Esophagus muscularis mucosa (tissue), 4 donors: ENCODE results near the gene NDUFS8. TPM values are rescaled to one million over a fixed set of nuclear protein-coding genes. Genes with fewer than 3 reads are reported as not detected.

ENCODE experiments used
- DNase-seq: peaks from one replicate; pipeline ENCODE4 v3.0.0-alpha.2; 2017; ENCODE audit errors: extremely low spot score
- H3K27ac ChIP-seq, 4 donors: fragments of 200-600 bp; sonication (generic); replicated peaks in 1 of 4; 1 replicate in 3 of 4; 2 replicates in 1 of 4; pipeline ENCODE4 v1.5.1; 2016 to 2019; ENCODE audit warnings: mild to moderate bottlenecking in 1 of 4
- H3K27me3 ChIP-seq, 4 donors: fragments of 200-600 bp; sonication (generic); one replicate each; pipeline versions ENCODE4 v1.5.1 to v1.6.0; 2016 to 2019
- H3K36me3 ChIP-seq, 4 donors: fragments of 200-600 bp; sonication (generic); one replicate each; pipeline ENCODE4 v1.5.1; 2016 to 2019
- H3K4me1 ChIP-seq, 4 donors: fragments of 200-600 bp; sonication (generic); one replicate each; pipeline ENCODE4 v1.5.1; 2016 to 2019
- H3K4me3 ChIP-seq, 4 donors: fragments of 200-600 bp; sonication (generic); 1 replicate in 2 of 4; 2 replicates in 2 of 4; pipeline ENCODE4 v1.5.1; 2016 to 2019; ENCODE audit warnings: mild to moderate bottlenecking in 4 of 4, moderate library complexity in 1 of 4
- H3K9me3 ChIP-seq, 4 donors: fragments of 200-600 bp; sonication (generic); 1 replicate in 3 of 4; 2 replicates in 1 of 4; pipeline ENCODE4 v1.5.1; 2016 to 2019
- EP300 ChIP-seq: sonication (generic); formaldehyde crosslinking; IDR thresholded peaks from one replicate; pipeline ENCODE4 v1.6.1; 2017; ENCODE audit warnings: antibody characterized with exemption
- POLR2A ChIP-seq: fragments of 450-650 bp; IDR thresholded peaks from one replicate; pipeline ENCODE4 v1.6.1; 2017; ENCODE audit warnings: antibody characterized with exemption, moderate library complexity, mild to moderate bottlenecking, low read depth
- POLR2AphosphoS5 ChIP-seq, 2 donors: sonication (generic); formaldehyde crosslinking; IDR thresholded peaks; one replicate each; pipeline ENCODE4 v1.6.1; 2017; ENCODE audit warnings: antibody characterized with exemption in 2 of 2
- WGBS: methylation state at CpG from one replicate; pipeline ENCODE4 v1.1.5; 2018; 5-methylcytosine and 5-hydroxymethylcytosine counted together
- intact Hi-C: fragments of 100-400 bp; cut with DNase I; formaldehyde crosslinking; loops from one replicate; pipeline ENCODE4 v1.15.1; 2023
- small RNA-seq, 3 donors: library from RNA; depleted of rRNA; stranded (forward); fragments of <200 nt; gene quantifications; one replicate each; pipeline ENCODE3, GENCODE V24; 2016
- total RNA-seq, 4 donors: library from RNA; depleted of rRNA; stranded (reverse); fragments of >200 nt; gene quantifications; one replicate each; pipeline versions ENCODE4 v1.1.0 to v1.2.1, GENCODE V29; 2016
- TF ChIP-seq, protein P1 (sequence below), 3 experiments: fragments of 200-600 bp in 2 of 3; fragments of 450-650 bp in 1 of 3; sonication (generic) in 2 of 3; IDR thresholded peaks; one replicate each; pipeline ENCODE4 v1.5.1; 2017 to 2019; ENCODE audit warnings: antibody characterized with exemption in 3 of 3, mild to moderate bottlenecking in 2 of 3, moderate library complexity in 1 of 3

The NDUFS8 gene
- total RNA-seq, 4 donors from 2014 or later = 178 to 271 (median 198) TPM

DNA sequence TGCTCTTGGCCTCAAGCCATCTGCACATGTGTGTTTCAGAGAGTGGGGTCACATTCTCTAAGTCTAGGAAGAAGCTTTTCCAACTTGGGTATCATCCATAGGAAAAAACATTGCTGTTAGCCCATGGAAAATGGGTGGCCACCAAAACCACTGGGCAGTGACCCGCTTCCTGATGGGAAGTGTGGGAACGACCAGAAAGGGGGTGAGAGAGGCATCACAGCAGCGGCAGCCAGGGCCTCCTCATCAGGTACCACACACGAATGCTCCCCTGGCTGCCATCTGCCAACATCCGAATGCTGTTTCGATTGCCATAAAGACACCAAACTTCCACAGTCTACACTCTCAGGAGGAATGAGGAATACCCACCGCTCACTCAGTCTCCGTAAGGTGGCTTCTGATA is 50.4 kb downstream of the NDUFS8 start:
- no peak for DNase-seq
- Histone ChIP-seq H3K9me3 (no peaks in the 10 kb centered on the region), H3K4me1 (peaks cover 0 to 11% (median 0%) of the 10 kb centered on the region in 4 donors), H3K27ac (no peak overlapping the region), H3K36me3 (peaks cover 0 to 38% (median 10%) of the 10 kb centered on the region in 4 donors), H3K4me3 (no peak overlapping the region), H3K27me3 (no peaks in the 10 kb centered on the region)
- WGBS = 97% methylated on average over 7 of the region's 8 CpGs
- TF ChIP-seq POLR2A = no peak
- TF ChIP-seq EP300 = no peak
- TF ChIP-seq, protein P1, sequence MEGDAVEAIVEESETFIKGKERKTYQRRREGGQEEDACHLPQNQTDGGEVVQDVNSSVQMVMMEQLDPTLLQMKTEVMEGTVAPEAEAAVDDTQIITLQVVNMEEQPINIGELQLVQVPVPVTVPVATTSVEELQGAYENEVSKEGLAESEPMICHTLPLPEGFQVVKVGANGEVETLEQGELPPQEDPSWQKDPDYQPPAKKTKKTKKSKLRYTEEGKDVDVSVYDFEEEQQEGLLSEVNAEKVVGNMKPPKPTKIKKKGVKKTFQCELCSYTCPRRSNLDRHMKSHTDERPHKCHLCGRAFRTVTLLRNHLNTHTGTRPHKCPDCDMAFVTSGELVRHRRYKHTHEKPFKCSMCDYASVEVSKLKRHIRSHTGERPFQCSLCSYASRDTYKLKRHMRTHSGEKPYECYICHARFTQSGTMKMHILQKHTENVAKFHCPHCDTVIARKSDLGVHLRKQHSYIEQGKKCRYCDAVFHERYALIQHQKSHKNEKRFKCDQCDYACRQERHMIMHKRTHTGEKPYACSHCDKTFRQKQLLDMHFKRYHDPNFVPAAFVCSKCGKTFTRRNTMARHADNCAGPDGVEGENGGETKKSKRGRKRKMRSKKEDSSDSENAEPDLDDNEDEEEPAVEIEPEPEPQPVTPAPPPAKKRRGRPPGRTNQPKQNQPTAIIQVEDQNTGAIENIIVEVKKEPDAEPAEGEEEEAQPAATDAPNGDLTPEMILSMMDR (IDR thresholded peaks at IDR 0.05) = no peak
- TF ChIP-seq POLR2AphosphoS5 (IDR thresholded peaks at IDR 0.05) = no peak
- intact Hi-C loops = no loop called here

DNA sequence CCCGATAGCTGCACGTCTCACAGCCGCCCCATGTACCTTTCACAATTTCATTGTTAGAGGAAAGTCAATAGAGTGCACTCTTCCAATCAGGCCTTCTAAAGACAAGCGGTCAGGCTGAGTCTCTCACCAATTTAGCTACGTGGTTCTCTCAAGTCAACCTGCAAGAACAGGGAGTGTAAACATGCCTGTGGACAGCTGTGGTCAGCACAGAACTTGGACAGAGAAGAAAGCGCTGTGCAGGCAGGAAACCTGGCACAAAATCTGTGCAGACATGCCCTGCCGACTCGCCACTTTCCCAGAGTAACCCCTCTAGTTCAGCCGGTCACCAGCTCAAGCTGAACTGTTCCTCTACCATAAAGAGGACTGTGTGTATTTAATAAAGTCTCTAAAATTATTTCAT is 51.2 kb downstream of the NDUFS8 start:
- no peak for DNase-seq
- intact Hi-C loops = no loop called here
- H3K9me3 ChIP-seq = no peaks in the 10 kb centered on the region
- peak in 1 of 2 donors; percentile 7 for TF ChIP-seq POLR2AphosphoS5 (IDR thresholded peaks at IDR 0.05)
- TF ChIP-seq POLR2A = no peak
- 83% methylated on average over 9 of the region's 9 CpGs for WGBS
- H3K36me3 ChIP-seq = peaks cover 0 to 38% (median 10%) of the 10 kb centered on the region in 4 donors
- H3K4me3 ChIP-seq = no peak overlapping the region
- H3K4me1 ChIP-seq = peaks cover 0 to 11% (median 0%) of the 10 kb centered on the region in 4 donors
- no peaks in the 10 kb centered on the region for H3K27me3 ChIP-seq
- no peak overlapping the region for H3K27ac ChIP-seq

DNA sequence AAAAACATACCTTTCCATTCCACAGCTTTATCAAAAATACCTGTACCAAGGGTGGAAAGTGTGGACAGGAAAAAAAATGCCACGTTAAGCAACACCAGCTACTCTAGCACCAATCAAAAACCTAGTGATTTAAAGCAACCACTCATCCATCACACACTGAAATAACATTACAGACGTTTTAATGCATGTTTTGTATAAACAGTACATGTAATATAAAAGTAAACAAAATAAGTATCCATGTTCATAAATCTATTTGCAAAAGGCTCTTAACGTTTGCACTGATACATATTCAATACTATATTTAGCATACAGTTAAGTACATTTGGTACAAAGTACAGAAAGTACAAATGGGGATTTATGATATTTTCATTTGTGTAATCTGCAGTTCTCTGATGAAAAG is 52.0 kb downstream of the NDUFS8 start:
- 45% methylated on average over 3 of the region's 3 CpGs for WGBS
- H3K36me3 ChIP-seq = peaks cover 0 to 33% (median 10%) of the 10 kb centered on the region in 4 donors
- intact Hi-C loops = no loop called here
- H3K4me3 ChIP-seq = no peak overlapping the region
- DNase-seq = no peak
- H3K4me1 ChIP-seq = peaks cover 0 to 11% (median 0%) of the 10 kb centered on the region in 4 donors
- H3K27ac ChIP-seq = no peak overlapping the region
- no peaks in the 10 kb centered on the region for H3K27me3 ChIP-seq
- TF ChIP-seq, protein P1 (IDR thresholded peaks at IDR 0.05) = no peak
- TF ChIP-seq EP300 (no peak), POLR2A (no peak)
- no peaks in the 10 kb centered on the region for H3K9me3 ChIP-seq

DNA sequence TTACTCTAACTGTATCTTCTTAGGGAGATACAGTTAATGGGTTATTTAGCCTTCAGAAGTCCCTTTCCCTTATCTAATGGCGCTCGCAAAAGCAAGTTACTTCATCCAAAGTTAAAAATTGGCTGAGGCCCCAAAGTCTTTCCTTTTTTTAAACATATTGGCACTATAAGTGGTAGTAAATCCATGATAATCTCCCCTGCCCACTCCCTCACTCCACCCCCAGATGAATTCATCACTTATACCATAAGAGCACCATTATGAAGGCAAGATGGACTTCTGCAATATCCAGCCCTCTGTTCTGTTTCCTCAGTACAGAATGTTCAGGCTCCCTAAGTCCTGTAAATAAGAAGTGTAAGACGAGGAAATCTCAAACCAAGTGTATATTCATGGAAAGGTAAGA is 53.0 kb downstream of the NDUFS8 start:
- no peaks in the 10 kb centered on the region for H3K9me3 ChIP-seq
- H3K27me3 ChIP-seq = no peaks in the 10 kb centered on the region
- no peak for TF ChIP-seq EP300
- no peak for TF ChIP-seq POLR2AphosphoS5 (IDR thresholded peaks at IDR 0.05)
- TF ChIP-seq POLR2A = no peak
- TF ChIP-seq, protein P1 (IDR thresholded peaks at IDR 0.05) = no peak
- intact Hi-C loops = no loop called here
- H3K4me1 ChIP-seq = peaks cover 0 to 11% (median 0%) of the 10 kb centered on the region in 4 donors
- WGBS = 97% methylated on average over 3 of the region's 3 CpGs
- H3K36me3 ChIP-seq = peaks cover 0 to 29% (median 10%) of the 10 kb centered on the region in 4 donors
- no peak overlapping the region for H3K4me3 ChIP-seq
- no peak overlapping the region for H3K27ac ChIP-seq
- no peak for DNase-seq

Small RNAs within 50 kb of the gene (small RNA-seq; reads per million reads assigned to genes)
- gene MIR6753 = 0.19 to 0.34 (median 0.25) reads per million in 3 donors

Other genes with a start within 250 kb of the NDUFS8 start
- 10 to 100 TPM; 16.6 to 38.4 (median 31.6) TPM for gene UNC93B1, start 26.6 kb upstream of the NDUFS8 start, total RNA-seq
- 10 to 100 TPM; 10.6 to 17.2 (median 12.6) TPM for gene ALDH3B1, start 20.4 kb upstream of the NDUFS8 start, total RNA-seq
- gene TCIRG1, start 8.3 kb downstream of the NDUFS8 start, total RNA-seq = 100 to 1,000 TPM in 1 of 4 donors, 10 to 100 TPM in 3; 61.6 to 124 (median 81.4) TPM
- gene CHKA, start 90.7 kb downstream of the NDUFS8 start, total RNA-seq = 10 to 100 TPM; 13.8 to 20.3 (median 18.3) TPM
- 10 to 100 TPM; 28.7 to 49.4 (median 43.3) TPM for gene KMT5B, start 182.6 kb downstream of the NDUFS8 start, total RNA-seq
- gene C11orf24, start 241.3 kb downstream of the NDUFS8 start, total RNA-seq = 10 to 100 TPM; 27.0 to 41.5 (median 31.5) TPM